Right lobe of liver (tissue), 6 donors: ENCODE data around the gene SORL1-AS1.

ENCODE experiments used
- ATAC-seq, 4 donors: fragments of 200-7000 bp; cut with Tn5 transposase; one replicate each; pipeline ENCODE4 v1.9.1; 2020; ENCODE audit warnings: mild to moderate bottlenecking in 4 of 4, moderate library complexity in 4 of 4
- DNase-seq, 3 donors: peaks; one replicate each; pipeline ENCODE4 v3.0.0-alpha.2; 2020
- H3K27ac ChIP-seq, 3 donors: fragments of 200-600 bp; one replicate each; pipeline ENCODE4 v1.8.0; 2022
- H3K27me3 ChIP-seq, 2 donors: fragments of 200-600 bp; one replicate each; pipeline ENCODE4 v1.8.0; 2022
- H3K36me3 ChIP-seq, 4 donors: fragments of 200-600 bp; sonication (generic) in 1 of 4; one replicate each; pipeline versions ENCODE4 v1.5.1 to v1.8.0; 2017 to 2022; ENCODE audit warnings: control low read depth in 1 of 4
- H3K4me1 ChIP-seq, 4 donors: fragments of 200-600 bp; sonication (generic) in 1 of 4; one replicate each; pipeline versions ENCODE4 v1.5.1 to v1.8.0; 2017 to 2022; ENCODE audit warnings: control low read depth in 1 of 4
- H3K4me3 ChIP-seq, 3 donors: fragments of 200-600 bp; one replicate each; pipeline ENCODE4 v1.8.0; 2022
- H3K9me3 ChIP-seq, 4 donors: fragments of 200-600 bp; sonication (generic) in 1 of 4; one replicate each; pipeline versions ENCODE4 v1.5.1 to v1.8.0; 2017 to 2022; ENCODE audit warnings: control low read depth in 1 of 4
- CTCF ChIP-seq, 4 donors: fragments of 200-600 bp in 3 of 4; fragments of 450-650 bp in 1 of 4; IDR thresholded peaks; one replicate each; pipeline versions ENCODE4 v1.5.1 to v1.8.0; 2016 to 2022; ENCODE audit warnings: antibody characterized with exemption in 4 of 4, mild to moderate bottlenecking in 2 of 4
- POLR2A ChIP-seq: fragments of 450-650 bp; IDR thresholded peaks from one replicate; pipeline ENCODE4 v1.6.1; 2017; ENCODE audit warnings: antibody characterized with exemption, mild to moderate bottlenecking
- WGBS: methylation state at CpG from one replicate; pipeline ENCODE4 v1.1.6; 2018; ENCODE audit warnings: low coverage, low lambda C conversion rate; ENCODE audit not compliant: insufficient coverage; ENCODE audit errors: missing lambda C conversion rate; 5-methylcytosine and 5-hydroxymethylcytosine counted together
- intact Hi-C, 2 donors: fragments of 100-400 bp; cut with DNase I; formaldehyde crosslinking; loops; one replicate each; pipeline versions ENCODE4 v1.11.2 to v1.14.1; 2022
- donor health status: DM: no; HTN: yes; CAD: no.
- donor health status: DM: no; HTN: no; CAD: no.
- donor health status: DM: no; HTN: no; CAD: no.
- donor health status: DM: no; HTN: yes; CAD: no.
- donor health status: DM: no; HTN: yes; CAD: no.

SORL1-AS1 gene

GRCh38 chr11:121419836-121420235, 32.9 kb downstream of the SORL1-AS1 start:
- no peak for TF ChIP-seq CTCF (IDR thresholded peaks at IDR 0.05)
- H3K27me3 ChIP-seq = no peaks in the 10 kb centered on the region
- H3K27ac ChIP-seq = no peak overlapping the region
- 48% methylated on average over 4 of the region's 4 CpGs for WGBS
- H3K4me1 ChIP-seq = peaks cover 0 to 30% (median 10%) of the 10 kb centered on the region in 4 donors
- H3K4me3 ChIP-seq = no peak overlapping the region
- intact Hi-C loops = no loop called here
- no peaks in the 10 kb centered on the region for H3K9me3 ChIP-seq
- ATAC-seq (no peak), DNase-seq (no peak)
- H3K36me3 ChIP-seq = no peaks in the 10 kb centered on the region

- ATAC-seq (peak; percentile 36 to 59 (median 55)), DNase-seq (peak in 1 of 3 donors; percentile 61)
- Histone ChIP-seq H3K27me3 (no peaks in the 10 kb centered on the region), H3K4me1 (peaks cover 0 to 30% (median 10%) of the 10 kb centered on the region in 4 donors), H3K9me3 (no peaks in the 10 kb centered on the region), H3K4me3 (no peak overlapping the region), H3K27ac (peak overlapping the region in 1 of 3 donors; percentile 35), H3K36me3 (no peaks in the 10 kb centered on the region)
- intact Hi-C loops = no loop called here
- 53% methylated on average over 5 of the region's 7 CpGs for WGBS
- no peak for TF ChIP-seq CTCF (IDR thresholded peaks at IDR 0.05)
- TF ChIP-seq POLR2A = no peak
Observed at GRCh38 chr11:121418625-121419114, 34.1 kb downstream of the SORL1-AS1 start.

DNA sequence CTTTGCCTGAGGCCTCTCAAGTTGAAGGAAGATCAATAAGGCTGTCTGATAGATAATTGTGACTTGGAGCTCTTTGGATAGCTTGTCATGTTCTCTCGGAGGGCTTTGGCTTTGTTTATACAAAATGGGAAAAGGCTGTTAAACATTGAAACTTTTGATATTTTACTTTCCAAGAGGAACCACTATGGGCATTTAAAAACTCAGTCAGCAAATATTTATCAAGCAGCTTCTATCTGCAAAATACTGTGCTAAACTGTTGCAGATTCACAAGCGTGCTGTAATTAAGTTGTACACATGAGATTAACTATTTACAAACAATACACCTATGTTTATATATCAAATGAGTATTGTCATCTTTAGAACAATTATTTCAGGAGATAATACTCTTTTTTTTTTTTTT, 35.2 kb downstream of the SORL1-AS1 start:
- 11% methylated on average over 2 of the region's 2 CpGs for WGBS
- Histone ChIP-seq H3K27me3 (no peaks in the 10 kb centered on the region), H3K36me3 (no peaks in the 10 kb centered on the region), H3K4me1 (peaks cover 0 to 30% (median 10%) of the 10 kb centered on the region in 4 donors), H3K27ac (peak overlapping the region; percentile 24 to 64 (median 56)), H3K9me3 (no peaks in the 10 kb centered on the region), H3K4me3 (no peak overlapping the region)
- DNase-seq (no peak), ATAC-seq (peak in 3 of 4 donors; percentile 8 to 30 (median 17))
- no peak for TF ChIP-seq POLR2A
- no peak for TF ChIP-seq CTCF (IDR thresholded peaks at IDR 0.05)
- intact Hi-C loops = no loop called here

- Histone ChIP-seq H3K36me3 (no peaks in the 10 kb centered on the region), H3K4me1 (peaks cover 0 to 30% (median 12%) of the 10 kb centered on the region in 4 donors), H3K27ac (peak overlapping the region; percentile 24 to 64 (median 56)), H3K27me3 (no peaks in the 10 kb centered on the region), H3K4me3 (no peak overlapping the region), H3K9me3 (no peaks in the 10 kb centered on the region)
- intact Hi-C loops = no loop called here
- peak; percentile 81 to 93 (median 86) for DNase-seq
- TF ChIP-seq CTCF (IDR thresholded peaks at IDR 0.05) = no peak
- TF ChIP-seq POLR2A = no peak
- WGBS = 7% methylated on average over 3 of the region's 7 CpGs
- peak; percentile 81 to 92 (median 89) for ATAC-seq
Observed at GRCh38 chr11:121417055-121417551, 35.7 kb downstream of the SORL1-AS1 start.
